GM23248 (cell line): ENCODE data around the gene GNAQ. TPM values are rescaled to one million over a fixed set of nuclear protein-coding genes. Genes with fewer than 3 reads are reported as not detected.

ENCODE experiments used
- DNase-seq: peaks from one replicate; pipeline ENCODE4 v3.0.0-alpha.2; 2015
- H2AFZ ChIP-seq: fragments of 200-600 bp; sonication (generic); 2 replicates; pipeline ENCODE4 v1.6.1; 2016; ENCODE audit warnings: antibody characterized with exemption
- H3F3A ChIP-seq: fragments of 200-600 bp; sonication (generic); 2 replicates; pipeline ENCODE4 v1.6.1; 2016; ENCODE audit warnings: mild to moderate bottlenecking, antibody characterized with exemption, mixed run types; ENCODE audit not compliant: insufficient read depth
- H3K27ac ChIP-seq: fragments of 200-600 bp; sonication (generic); 2 replicates; pipeline ENCODE4 v1.5.1; 2016; ENCODE audit warnings: mild to moderate bottlenecking
- H3K27me3 ChIP-seq: fragments of 200-600 bp; sonication (generic); replicated peaks from 2 replicates; pipeline ENCODE4 v1.6.1; 2016; ENCODE audit warnings: mild to moderate bottlenecking; ENCODE audit not compliant: insufficient read depth
- H3K36me3 ChIP-seq: fragments of 200-600 bp; sonication (generic); 2 replicates; pipeline ENCODE4 v1.6.1; 2016; ENCODE audit warnings: low read depth, mild to moderate bottlenecking
- H3K4me1 ChIP-seq: fragments of 200-600 bp; sonication (generic); 2 replicates; pipeline ENCODE4 v1.6.1; 2016; ENCODE audit warnings: mild to moderate bottlenecking; ENCODE audit not compliant: insufficient read depth
- H3K4me2 ChIP-seq: fragments of 200-600 bp; sonication (generic); one replicate; pipeline ENCODE4 v1.6.1; 2016; ENCODE audit warnings: mild to moderate bottlenecking; ENCODE audit not compliant: unreplicated experiment
- H3K4me3 ChIP-seq: fragments of 200-600 bp; sonication (generic); 2 replicates; pipeline ENCODE4 v1.5.1; 2016; ENCODE audit warnings: mild to moderate bottlenecking
- H3K79me2 ChIP-seq: fragments of 200-600 bp; sonication (generic); 2 replicates; pipeline ENCODE4 v1.6.1; 2016; ENCODE audit warnings: mild to moderate bottlenecking; ENCODE audit not compliant: insufficient read depth
- H3K9ac ChIP-seq: fragments of 200-600 bp; sonication (generic); 2 replicates; pipeline ENCODE4 v1.6.1; 2016; ENCODE audit warnings: mild to moderate bottlenecking
- H3K9me2 ChIP-seq: fragments of 200-600 bp; sonication (generic); 2 replicates; pipeline ENCODE4 v1.6.1; 2016; ENCODE audit warnings: mixed run types, mild to moderate bottlenecking, moderate library complexity; ENCODE audit not compliant: insufficient read depth
- H3K9me3 ChIP-seq: fragments of 200-600 bp; sonication (generic); one replicate; pipeline ENCODE4 v1.6.1; 2017; ENCODE audit warnings: low read depth
- H4K20me1 ChIP-seq: fragments of 200-600 bp; sonication (generic); 2 replicates; pipeline ENCODE4 v1.6.0; 2016; ENCODE audit not compliant: insufficient read depth
- EZH2 ChIP-seq: fragments of 200-600 bp; sonication (generic); IDR thresholded peaks from 2 replicates; pipeline ENCODE4 v1.6.1; 2018; ENCODE audit warnings: antibody characterized with exemption, mild to moderate bottlenecking; ENCODE audit not compliant: insufficient read depth, poor library complexity, severe bottlenecking
- EZH2phosphoT487 ChIP-seq: fragments of 200-600 bp; sonication (generic); IDR thresholded peaks from 2 replicates; pipeline ENCODE4 v1.6.1; 2018; ENCODE audit warnings: antibody characterized with exemption, moderate library complexity, mild to moderate bottlenecking, low read depth; ENCODE audit not compliant: insufficient read depth
- WGBS, 2 experiments: methylation state at CpG; one replicate each; pipeline ENCODE4 v1.1.6; 2015 to 2017; ENCODE audit warnings: low lambda C conversion rate in 2 of 2, low coverage in 1 of 2; ENCODE audit errors: missing lambda C conversion rate in 2 of 2; 5-methylcytosine and 5-hydroxymethylcytosine counted together
- in situ Hi-C: fragments of 300-500 bp; cut with MboI; formaldehyde crosslinking; loops from 2 replicates; pipeline ENCODE4 v1.15.0; 2020
- polyA plus RNA-seq: library from polyadenylated mRNA; unstranded; fragments of >200 nt; fragmentation: Nextera tagmentation; extraction: Ambion mirVana; gene quantifications from 2 replicates; pipeline ENCODE4 v1.2.1, GENCODE V29; 2016
- total RNA-seq: library from RNA; depleted of rRNA; stranded (reverse); fragments of >200 nt; shearing (Covaris generic); gene quantifications from 2 replicates; pipeline ENCODE4 v1.2.3, GENCODE V29; 2014

Gene GNAQ
- total and polyA plus RNA-seq, 2 experiments from 2014 or later: 11.5 to 32.7 TPM

GRCh38 chr9:77731008-77731698, 300.5 kb downstream of the GNAQ start:
- Histone ChIP-seq H2AFZ (no peak overlapping the region), H3K27me3 (no peaks in the 10 kb centered on the region), H3K79me2 (peaks cover 23% of the 10 kb centered on the region), H3K4me2 (no peak overlapping the region), H3F3A (peaks cover 7% of the 10 kb centered on the region), H3K9me3 (no peaks in the 10 kb centered on the region), H3K9ac (no peak overlapping the region), H4K20me1 (no peaks in the 10 kb centered on the region), H3K9me2 (no peaks in the 10 kb centered on the region), H3K4me1 (peaks cover 14% of the 10 kb centered on the region), H3K27ac (no peak overlapping the region), H3K36me3 (no peaks in the 10 kb centered on the region; the same call in 1 of the 2 replicates), H3K4me3 (no peak overlapping the region)
- WGBS, 2 experiments: 97% methylated on average over 5 of the region's 5 CpGs
- in situ Hi-C loops: no loop called here
- TF ChIP-seq EZH2phosphoT487 (no peak), EZH2 (no peak)
- no peak for DNase-seq

- no peaks in the 10 kb centered on the region for H3K9me3 ChIP-seq
- H3K4me2 ChIP-seq: no peak overlapping the region
- H3K27me3 ChIP-seq: no peaks in the 10 kb centered on the region
- no peaks in the 10 kb centered on the region; the same call in 1 of the 2 replicates for H3K36me3 ChIP-seq
- no peak overlapping the region for H3K4me3 ChIP-seq
- H3K9ac ChIP-seq: no peak overlapping the region
- peaks cover 15% of the 10 kb centered on the region for H3K79me2 ChIP-seq
- TF ChIP-seq EZH2 (no peak), EZH2phosphoT487 (no peak)
- no peaks in the 10 kb centered on the region for H4K20me1 ChIP-seq
- WGBS, 2 experiments: 100% methylated on average over 1 of the region's 1 CpG
- DNase-seq: no peak
- no peaks in the 10 kb centered on the region for H3F3A ChIP-seq
- no peaks in the 10 kb centered on the region for H3K9me2 ChIP-seq
- H2AFZ ChIP-seq: no peak overlapping the region
- H3K4me1 ChIP-seq: no peaks in the 10 kb centered on the region
- in situ Hi-C loops: no loop called here
- H3K27ac ChIP-seq: no peak overlapping the region
Observed at GRCh38 chr9:77729177-77729576, 302.4 kb downstream of the GNAQ start.

- in situ Hi-C loops: no loop called here
- H3K27me3 ChIP-seq: no peaks in the 10 kb centered on the region
- H3K4me1 ChIP-seq: no peaks in the 10 kb centered on the region
- DNase-seq: no peak
- no peak overlapping the region for H2AFZ ChIP-seq
- no peaks in the 10 kb centered on the region for H4K20me1 ChIP-seq
- 96 to 97% methylated on average over 1 of the region's 1 CpG for WGBS, 2 experiments
- no peaks in the 10 kb centered on the region for H3K9me2 ChIP-seq
- H3K9me3 ChIP-seq: no peaks in the 10 kb centered on the region
- peaks cover 14% of the 10 kb centered on the region for H3K36me3 ChIP-seq
- no peak overlapping the region for H3K9ac ChIP-seq
- H3F3A ChIP-seq: no peaks in the 10 kb centered on the region
- H3K4me2 ChIP-seq: no peak overlapping the region
- no peak overlapping the region for H3K27ac ChIP-seq
- no peak for TF ChIP-seq EZH2
- TF ChIP-seq EZH2phosphoT487: no peak
- H3K4me3 ChIP-seq: no peak overlapping the region
- peaks cover 4% of the 10 kb centered on the region; the same call in 1 of the 2 replicates for H3K79me2 ChIP-seq
Observed at GRCh38 chr9:77726814-77727213, 304.8 kb downstream of the GNAQ start.

- in situ Hi-C loops: no loop called here
- no peak overlapping the region for H2AFZ ChIP-seq
- no peaks in the 10 kb centered on the region for H3K9me2 ChIP-seq
- H4K20me1 ChIP-seq: no peaks in the 10 kb centered on the region
- no peaks in the 10 kb centered on the region for H3K9me3 ChIP-seq
- no peak overlapping the region for H3K4me2 ChIP-seq
- no peaks in the 10 kb centered on the region for H3F3A ChIP-seq
- TF ChIP-seq EZH2 (no peak), EZH2phosphoT487 (no peak)
- H3K4me1 ChIP-seq: no peaks in the 10 kb centered on the region
- no peak overlapping the region for H3K4me3 ChIP-seq
- H3K27me3 ChIP-seq: no peaks in the 10 kb centered on the region
- no peak overlapping the region for H3K27ac ChIP-seq
- peaks cover 14% of the 10 kb centered on the region for H3K36me3 ChIP-seq
- H3K79me2 ChIP-seq: peaks cover 4% of the 10 kb centered on the region; the same call in 1 of the 2 replicates
- no peak overlapping the region for H3K9ac ChIP-seq
- DNase-seq: no peak
Observed at GRCh38 chr9:77726289-77726688, 305.3 kb downstream of the GNAQ start.

- in situ Hi-C loops: no loop called here
- WGBS, 2 experiments: 87 to 88% methylated on average over 6 of the region's 6 CpGs
- DNase-seq: no peak
Observed at GRCh38 chr9:77725820-77726219, 305.8 kb downstream of the GNAQ start.

More at GRCh38 chr9:77725820-77726219, 305.8 kb downstream of the GNAQ start:
- H3K4me2 ChIP-seq: no peak overlapping the region
- no peak overlapping the region for H3K27ac ChIP-seq
- no peak overlapping the region for H3K4me3 ChIP-seq
- no peaks in the 10 kb centered on the region for H3F3A ChIP-seq
- H3K9me2 ChIP-seq: no peaks in the 10 kb centered on the region
- TF ChIP-seq EZH2 (no peak), EZH2phosphoT487 (no peak)
- peaks cover 14% of the 10 kb centered on the region for H3K36me3 ChIP-seq
- no peaks in the 10 kb centered on the region for H4K20me1 ChIP-seq
- no peaks in the 10 kb centered on the region; the same call in 1 of the 2 replicates for H3K4me1 ChIP-seq
- H2AFZ ChIP-seq: no peak overlapping the region
- no peak overlapping the region for H3K9ac ChIP-seq
- H3K27me3 ChIP-seq: no peaks in the 10 kb centered on the region
- no peaks in the 10 kb centered on the region for H3K9me3 ChIP-seq
- peaks cover 4% of the 10 kb centered on the region; the same call in 1 of the 2 replicates for H3K79me2 ChIP-seq
